KBM-7 (cell line): ENCODE results near the gene HSPB9.
A peak's percentile ranks its signal among the peaks of the same experiment; 100 is the strongest.

Experiments
- DNase-seq: peaks from one replicate; pipeline ENCODE4 v3.0.0-alpha.2; 2015
- in situ Hi-C: fragments of 300-500 bp; cut with MboI; formaldehyde crosslinking; loops from 2 replicates; pipeline ENCODE4 v1.14.3; 2020; ENCODE audit warnings: low sequenced_read_pairs, low pct_unique_long_range_greater_than_20kb, mixed read lengths

HSPB9 gene, protein sequence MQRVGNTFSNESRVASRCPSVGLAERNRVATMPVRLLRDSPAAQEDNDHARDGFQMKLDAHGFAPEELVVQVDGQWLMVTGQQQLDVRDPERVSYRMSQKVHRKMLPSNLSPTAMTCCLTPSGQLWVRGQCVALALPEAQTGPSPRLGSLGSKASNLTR

DNA sequence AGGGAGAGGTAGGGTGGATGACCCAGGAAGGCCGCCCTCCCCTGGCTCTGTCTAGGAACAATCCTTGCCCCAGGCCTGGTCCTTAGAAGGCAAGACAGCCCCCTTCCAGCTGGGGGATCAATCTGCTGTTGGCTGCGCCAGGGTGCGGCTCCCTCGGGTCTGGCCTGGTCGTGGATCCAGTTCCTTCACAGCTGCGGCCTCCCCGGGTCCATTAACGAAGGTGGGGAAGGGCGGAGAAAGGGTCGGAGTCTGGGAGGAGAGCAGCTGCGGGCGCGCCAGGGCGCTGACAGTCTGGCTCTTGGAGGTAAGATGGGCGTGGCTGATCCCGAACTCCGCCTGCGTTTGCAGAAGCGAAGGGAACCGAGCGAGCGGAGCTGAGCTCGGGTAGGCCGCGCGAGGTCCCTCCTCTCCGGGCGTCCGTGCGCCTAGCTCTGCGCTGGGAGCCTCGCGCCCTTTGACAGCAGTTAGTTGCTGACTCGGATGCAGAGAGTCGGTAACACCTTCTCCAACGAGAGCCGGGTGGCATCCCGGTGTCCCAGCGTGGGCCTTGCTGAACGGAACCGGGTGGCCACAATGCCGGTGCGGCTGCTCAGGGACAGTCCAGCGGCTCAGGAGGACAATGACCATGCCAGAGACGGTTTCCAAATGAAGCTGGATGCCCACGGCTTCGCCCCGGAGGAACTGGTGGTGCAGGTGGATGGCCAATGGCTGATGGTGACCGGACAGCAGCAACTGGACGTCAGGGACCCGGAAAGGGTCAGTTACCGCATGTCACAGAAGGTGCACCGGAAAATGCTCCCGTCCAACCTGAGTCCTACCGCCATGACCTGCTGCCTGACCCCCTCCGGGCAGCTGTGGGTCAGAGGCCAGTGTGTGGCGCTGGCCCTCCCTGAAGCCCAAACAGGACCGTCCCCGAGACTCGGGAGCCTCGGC lies at the start of gene HSPB9:
TSS of gene HSPB9 (plus strand) at position 434 of the 933 bp plus-strand sequence. CDS start at position 481, 47 bp downstream.
- DNase-seq, result no peak
- in situ Hi-C loops, result no loop called here

- DNase-seq, result no peak
- in situ Hi-C loops, result no loop called here
Observed at GRCh38 chr17:42075789-42076188, 46.8 kb upstream of the HSPB9 start.

DNA sequence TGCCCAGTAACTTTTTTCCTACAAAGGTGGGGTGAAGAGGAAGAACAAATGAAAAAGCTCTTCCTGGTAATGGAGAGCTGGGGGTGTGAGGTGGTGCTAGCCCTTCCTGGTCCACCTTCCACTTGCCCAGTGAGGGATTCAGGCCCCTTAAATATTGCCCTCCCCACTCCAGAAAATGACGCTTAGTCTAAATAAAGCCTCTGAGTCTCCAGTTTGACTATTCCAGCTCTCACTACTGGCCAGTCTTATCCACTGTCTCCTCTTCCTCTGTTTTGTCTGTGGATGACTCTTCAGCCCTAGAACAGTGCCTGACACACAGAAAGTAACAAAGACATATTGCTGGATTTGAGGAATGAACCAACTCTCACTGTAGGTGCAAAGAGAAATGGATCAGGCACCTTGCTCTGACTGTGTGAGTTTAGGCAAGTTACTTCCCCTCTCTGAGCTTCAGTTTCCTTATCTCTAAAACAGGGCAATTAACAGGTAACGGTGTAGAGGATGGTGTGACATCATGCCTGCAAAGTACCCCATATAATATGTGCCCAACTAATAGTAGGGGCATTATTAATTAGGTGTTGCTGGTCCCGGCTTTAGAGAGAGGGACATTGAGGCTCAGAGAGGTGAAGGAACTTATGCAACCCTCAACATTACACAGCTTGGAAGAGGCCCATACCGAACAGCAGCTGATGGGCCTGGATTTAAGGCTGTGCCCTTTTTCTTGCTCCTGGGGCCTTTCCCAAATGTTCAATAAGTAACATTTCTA lies 45.6 kb upstream of the HSPB9 start:
- in situ Hi-C loops, result no loop called here

DNA sequence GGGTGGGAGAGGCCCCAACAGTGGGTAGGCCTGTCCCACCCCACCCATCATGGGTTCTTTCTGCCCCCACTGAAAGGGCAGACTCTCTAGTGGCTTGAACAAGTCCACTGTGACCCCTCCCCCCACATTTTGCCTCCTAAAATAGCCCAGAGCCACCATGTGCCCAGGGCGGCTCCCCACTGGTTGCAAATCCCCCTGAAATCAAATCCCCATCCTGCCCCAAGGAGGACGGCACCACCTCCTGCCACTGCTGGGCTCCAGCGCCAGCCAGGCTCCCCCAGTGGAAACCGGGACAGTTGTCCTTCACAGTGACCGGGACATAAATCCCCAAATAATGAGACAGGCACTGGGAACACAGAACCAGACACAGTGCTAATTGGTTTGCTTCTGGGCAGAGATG lies 44.8 kb upstream of the HSPB9 start:
- DNase-seq, result no peak

More for the DNA sequence above, 45.6 kb upstream of the HSPB9 start:
- no peak for DNase-seq

GRCh38 chr17:42078396-42079043 lies 44.1 kb upstream of the HSPB9 start:
- in situ Hi-C loops, result no loop called here
- DNase-seq, result peak; percentile 60

More for the DNA sequence above, 44.8 kb upstream of the HSPB9 start:
- in situ Hi-C loops, result no loop called here

GRCh38 chr17:42079541-42079940 lies 43.1 kb upstream of the HSPB9 start:
- in situ Hi-C loops, result no loop called here

DNA sequence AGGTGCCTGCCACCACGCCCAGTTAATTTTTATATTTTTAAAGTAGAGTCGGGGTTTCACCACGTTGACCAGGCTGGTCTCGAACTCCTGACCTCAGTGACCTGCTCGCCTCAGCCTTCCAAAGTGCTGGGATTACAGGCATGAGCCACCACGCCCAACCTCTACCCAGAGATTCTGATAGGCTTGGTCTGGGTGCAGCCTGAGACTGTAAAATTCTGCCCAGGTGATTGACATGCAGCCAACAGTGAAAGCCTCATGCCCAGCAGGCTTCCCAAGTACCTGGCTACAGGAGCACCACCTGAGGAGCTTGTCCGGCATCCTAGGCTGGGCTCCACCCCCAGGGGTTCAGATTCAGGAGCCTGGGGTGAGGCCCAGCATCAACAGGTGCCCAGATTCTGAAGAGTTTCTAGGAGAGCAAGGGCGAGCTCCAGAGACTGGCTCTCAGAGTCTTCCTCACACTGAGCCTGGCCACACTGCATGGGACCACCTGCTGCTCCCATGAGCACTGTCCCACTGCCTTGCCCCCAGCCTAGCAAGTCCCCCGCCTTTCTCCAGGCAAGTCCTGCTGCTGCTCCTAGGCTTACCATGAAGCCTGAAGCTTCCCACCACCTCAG lies 41.0 kb upstream of the HSPB9 start:
- in situ Hi-C loops, result no loop called here
- no peak for DNase-seq

More at GRCh38 chr17:42079541-42079940, 43.1 kb upstream of the HSPB9 start:
- no peak for DNase-seq

GRCh38 chr17:42087042-42087701 lies 35.4 kb upstream of the HSPB9 start:
- in situ Hi-C loops, result no loop called here
- DNase-seq, result no peak

DNA sequence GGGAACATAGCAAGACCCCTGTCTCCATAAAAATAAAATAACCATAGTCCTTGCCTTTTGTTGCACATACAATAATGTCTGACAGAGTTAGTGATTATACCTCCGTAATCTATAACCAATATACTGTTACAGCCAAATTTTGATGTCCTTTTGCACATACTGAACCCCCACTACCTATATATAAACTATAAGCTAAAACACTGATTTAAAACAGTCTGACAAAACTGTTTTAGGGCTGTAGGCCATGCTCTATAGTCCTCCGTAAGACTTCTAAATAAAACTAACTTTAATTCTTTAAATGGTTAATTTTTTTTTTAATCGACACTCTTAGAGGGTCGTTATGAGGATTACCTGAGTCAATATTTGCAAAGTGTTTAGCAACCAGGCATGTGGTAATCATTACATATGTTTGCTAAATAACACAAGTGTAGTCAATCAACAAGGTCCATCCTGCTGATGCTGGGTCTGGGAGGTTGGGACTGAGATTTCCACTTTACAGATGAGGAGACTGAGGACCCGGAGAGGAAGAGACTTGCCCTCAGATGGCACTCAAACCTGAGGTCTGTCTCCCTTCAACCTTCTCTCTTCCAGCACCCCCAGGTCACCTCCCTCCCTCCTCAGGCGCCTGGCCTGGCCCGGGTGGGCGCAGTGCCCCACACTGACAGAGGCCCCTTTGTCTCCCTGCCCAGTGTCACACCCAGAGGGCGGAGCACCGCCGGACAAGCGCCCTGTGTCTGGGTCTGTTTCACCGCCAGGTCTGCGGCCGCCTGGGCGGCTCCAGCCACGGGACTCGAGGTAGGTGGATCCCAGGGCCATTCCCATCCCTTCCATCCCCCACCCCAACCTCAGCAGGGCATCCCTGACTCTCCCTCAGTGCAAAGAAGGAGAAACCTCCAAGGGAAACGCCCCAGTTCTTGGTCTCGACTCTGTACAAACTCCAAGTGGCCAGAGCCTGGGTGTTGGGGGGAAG lies 34.6 kb upstream of the HSPB9 start:
- no peak for DNase-seq
- in situ Hi-C loops, result no loop called here

GRCh38 chr17:42088736-42089135 lies 33.9 kb upstream of the HSPB9 start:
- no peak for DNase-seq
- in situ Hi-C loops, result no loop called here

DNA sequence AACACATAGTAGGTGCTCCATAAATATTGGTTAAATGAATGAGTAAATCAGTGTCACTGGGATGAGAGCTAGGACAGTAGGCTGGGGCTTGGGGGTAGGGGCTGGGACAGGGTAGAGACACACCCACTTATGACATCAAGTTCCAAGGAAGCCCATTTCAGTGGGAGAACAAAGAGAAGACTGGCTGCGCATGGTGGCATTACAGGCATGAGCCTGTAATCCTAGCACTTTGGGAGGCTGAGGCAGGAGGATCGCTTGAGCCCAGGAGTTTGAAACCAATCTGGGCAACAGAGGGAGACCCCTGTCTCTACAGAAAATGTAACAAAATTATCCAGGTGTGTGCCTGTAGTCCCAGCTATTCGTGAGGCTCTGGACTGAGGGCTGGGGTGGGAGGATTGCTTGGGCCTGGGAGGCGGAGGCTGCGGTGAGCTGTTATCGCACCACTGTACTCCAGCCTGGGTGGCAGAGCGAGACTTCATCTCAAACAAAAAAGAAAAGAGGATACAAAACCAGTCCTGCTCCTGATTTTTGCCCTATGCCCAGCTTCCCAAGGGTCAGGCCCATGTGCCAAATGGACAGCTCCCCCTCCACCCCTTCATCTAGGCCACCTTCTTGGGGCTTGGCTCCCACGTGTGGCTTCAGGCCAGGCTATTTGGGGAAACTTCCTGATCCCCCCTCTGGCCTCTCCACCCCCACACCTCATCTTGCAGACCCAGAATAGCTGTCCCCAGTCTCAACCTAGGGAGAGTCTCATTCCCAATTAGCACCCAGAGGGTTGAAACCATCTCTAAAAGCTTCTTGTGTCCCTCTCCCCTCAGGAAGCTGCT lies 31.4 kb upstream of the HSPB9 start:
- DNase-seq, result no peak
- in situ Hi-C loops, result no loop called here

GRCh38 chr17:42092939-42093338 lies 29.7 kb upstream of the HSPB9 start:
- no peak for DNase-seq
- in situ Hi-C loops, result no loop called here

- in situ Hi-C loops, result no loop called here
- DNase-seq, result no peak
Observed at GRCh38 chr17:42094375-42095069, 28.1 kb upstream of the HSPB9 start.

- in situ Hi-C loops, result no loop called here
- DNase-seq, result no peak
Observed at GRCh38 chr17:42096360-42097111, 26.1 kb upstream of the HSPB9 start.
